Measurements from ENCODE around the gene P2RX2. TPM values are rescaled to one million over a fixed set of nuclear protein-coding genes. Genes with fewer than 3 reads are reported as not detected.

The P2RX2 gene
- total RNA-seq, 1 donor from 2014 or later = 0.36 TPM

- DNase-seq (ENCODE audit: low spot score) = no peak
Measured at GRCh38 chr12:132635076-132635955, 16.7 kb downstream of the P2RX2 start.

DNA sequence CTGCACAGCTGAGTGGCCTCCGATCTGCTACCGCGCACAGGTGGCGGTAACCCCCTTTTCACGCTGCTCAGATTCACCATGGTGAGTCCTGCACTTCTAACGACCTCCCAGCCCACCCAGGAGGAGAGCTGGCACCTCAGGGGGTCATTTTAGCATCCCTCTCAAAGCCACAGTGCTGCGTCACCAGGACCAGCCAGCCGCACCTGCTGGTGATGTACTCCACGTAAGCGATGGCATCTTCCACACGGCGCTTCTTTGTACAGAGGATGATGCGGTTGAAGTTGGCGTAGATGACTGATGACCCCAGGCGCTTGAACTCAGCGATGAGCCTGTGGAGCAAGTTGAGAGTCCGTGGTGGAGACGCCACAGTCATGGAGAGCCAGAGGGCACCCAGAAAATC, 19.2 kb downstream of the P2RX2 start:
- no peak for DNase-seq (ENCODE audit: low spot score)

GRCh38 chr12:132638541-132639408, 20.2 kb downstream of the P2RX2 start:
- no peak for DNase-seq (ENCODE audit: low spot score)

- no peak for DNase-seq (ENCODE audit: low spot score)
Measured at GRCh38 chr12:132639956-132640520, 21.5 kb downstream of the P2RX2 start.

DNA sequence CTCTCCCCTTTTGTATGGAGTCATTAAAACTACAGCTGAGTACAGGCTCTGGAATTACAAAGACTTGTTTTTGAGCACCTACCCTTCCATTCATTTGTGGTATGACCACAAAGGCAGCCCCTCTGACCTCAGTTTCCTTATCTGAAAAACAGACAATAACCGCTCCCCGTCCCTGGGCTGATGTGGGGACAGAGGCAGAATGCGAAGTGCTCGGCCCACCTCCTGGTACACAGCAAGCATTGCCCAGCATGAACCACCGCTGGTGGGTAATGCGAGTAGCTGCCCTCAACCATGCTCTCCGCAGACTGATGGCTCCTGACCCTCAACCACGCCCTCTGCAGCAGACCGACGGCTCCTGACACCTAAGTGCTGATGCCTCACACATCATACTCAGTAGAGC, 22.4 kb downstream of the P2RX2 start:
- DNase-seq (ENCODE audit: low spot score) = no peak

DNA sequence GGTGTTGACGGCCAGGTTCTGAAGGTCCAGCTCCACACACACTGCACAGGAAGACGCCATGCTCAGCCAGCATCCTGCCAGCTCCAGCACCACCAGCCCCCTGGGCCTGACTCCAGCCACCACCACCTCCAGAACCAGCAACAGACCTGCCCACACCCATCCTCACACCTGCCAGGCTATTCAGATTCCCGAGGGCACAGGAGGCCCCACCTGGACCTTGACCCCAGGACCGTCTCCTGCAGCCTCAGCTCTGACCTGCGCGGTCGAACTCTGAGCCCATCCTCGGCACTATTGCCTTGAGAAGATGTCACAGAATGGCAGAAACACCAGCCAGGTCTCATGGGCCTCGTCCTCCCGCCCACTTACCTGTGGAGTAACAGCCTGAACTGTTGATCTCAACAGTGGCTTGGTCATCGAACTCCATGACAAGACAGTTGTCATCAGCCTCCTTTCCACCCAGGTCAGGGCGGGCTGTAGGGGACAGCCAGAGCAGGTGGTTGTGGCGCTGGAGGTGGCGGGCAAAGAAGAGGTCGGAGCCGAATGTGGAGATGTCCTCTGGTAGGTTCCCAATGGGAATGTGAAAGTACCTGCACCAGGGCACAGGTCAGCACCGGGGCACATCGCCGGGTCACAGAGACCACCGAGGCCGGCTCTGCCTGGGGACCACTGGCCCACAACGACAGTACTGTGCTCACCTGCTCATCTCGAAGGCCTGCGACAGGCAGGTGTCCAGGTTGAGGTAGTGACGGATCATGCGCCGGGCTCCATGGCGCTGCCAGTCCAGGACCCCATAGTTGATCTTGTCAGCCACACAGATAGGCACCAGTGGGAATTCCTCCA, 23.5 kb downstream of the P2RX2 start:
- no peak for DNase-seq (ENCODE audit: low spot score)

- no peak for DNase-seq (ENCODE audit: low spot score)
Measured at GRCh38 chr12:132642846-132643835, 24.6 kb downstream of the P2RX2 start.

- DNase-seq (ENCODE audit: low spot score) = no peak
Measured at GRCh38 chr12:132646850-132647249, 28.3 kb downstream of the P2RX2 start.

DNA sequence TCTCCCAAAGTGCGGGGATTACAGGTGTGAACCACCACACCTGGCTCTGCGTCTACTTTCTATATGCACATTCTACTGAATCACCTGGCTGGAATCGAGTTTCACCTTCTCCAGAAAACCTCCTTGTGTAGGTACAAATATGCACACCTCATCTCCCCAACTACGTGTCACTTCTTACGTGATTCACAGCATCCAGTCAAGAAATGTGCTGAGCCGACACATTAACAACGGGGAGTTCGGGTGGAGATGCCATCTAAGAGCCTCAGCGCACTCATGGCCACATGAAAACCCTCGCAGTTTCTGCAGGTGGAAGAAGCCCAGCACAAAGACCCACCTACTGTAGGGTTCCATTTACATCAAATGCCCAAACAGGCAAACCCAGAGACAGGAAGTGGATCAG, 29.3 kb downstream of the P2RX2 start:
- DNase-seq (ENCODE audit: low spot score) = no peak

- DNase-seq (ENCODE audit: low spot score) = no peak
Measured at GRCh38 chr12:132648616-132649225, 30.1 kb downstream of the P2RX2 start.

- DNase-seq (ENCODE audit: low spot score) = no peak
Measured at GRCh38 chr12:132649226-132649945, 30.8 kb downstream of the P2RX2 start.

GRCh38 chr12:132651444-132652100, 33.0 kb downstream of the P2RX2 start:
- no peak for DNase-seq (ENCODE audit: low spot score)

DNA sequence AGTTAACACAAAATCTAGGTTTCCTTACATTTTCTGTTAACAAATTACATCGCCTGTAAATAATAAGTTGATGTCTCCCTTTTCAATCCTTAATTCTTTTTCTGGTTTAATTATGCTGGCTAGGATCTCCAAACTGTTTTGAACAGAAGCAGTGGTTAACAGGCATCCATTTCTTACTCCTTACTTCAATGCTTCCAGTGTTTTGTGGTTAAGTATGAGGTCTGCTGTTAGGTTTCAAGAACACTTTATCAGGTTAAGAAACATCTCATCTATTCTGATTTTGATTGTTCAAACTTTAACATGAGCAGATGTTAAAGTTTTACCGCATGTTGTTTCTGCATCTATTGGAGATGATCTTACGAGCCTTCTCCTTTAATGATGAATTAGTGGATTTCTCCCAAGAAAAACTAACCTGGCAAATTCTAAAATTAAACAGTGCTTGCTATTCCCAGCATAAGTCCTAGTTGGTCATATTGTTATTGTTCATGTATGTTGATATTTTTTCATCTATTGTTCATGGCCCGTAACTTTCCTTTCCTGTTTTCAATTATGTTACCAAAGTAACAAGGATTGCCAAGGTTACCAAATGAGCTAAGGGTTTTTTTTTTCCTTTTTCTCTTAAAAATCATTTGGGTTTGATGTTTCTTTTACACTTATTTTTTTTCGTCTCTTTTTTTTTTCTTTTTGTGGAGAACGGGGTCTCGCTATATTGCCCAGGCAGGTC, 35.2 kb downstream of the P2RX2 start:
- no peak for DNase-seq (ENCODE audit: low spot score)

DNA sequence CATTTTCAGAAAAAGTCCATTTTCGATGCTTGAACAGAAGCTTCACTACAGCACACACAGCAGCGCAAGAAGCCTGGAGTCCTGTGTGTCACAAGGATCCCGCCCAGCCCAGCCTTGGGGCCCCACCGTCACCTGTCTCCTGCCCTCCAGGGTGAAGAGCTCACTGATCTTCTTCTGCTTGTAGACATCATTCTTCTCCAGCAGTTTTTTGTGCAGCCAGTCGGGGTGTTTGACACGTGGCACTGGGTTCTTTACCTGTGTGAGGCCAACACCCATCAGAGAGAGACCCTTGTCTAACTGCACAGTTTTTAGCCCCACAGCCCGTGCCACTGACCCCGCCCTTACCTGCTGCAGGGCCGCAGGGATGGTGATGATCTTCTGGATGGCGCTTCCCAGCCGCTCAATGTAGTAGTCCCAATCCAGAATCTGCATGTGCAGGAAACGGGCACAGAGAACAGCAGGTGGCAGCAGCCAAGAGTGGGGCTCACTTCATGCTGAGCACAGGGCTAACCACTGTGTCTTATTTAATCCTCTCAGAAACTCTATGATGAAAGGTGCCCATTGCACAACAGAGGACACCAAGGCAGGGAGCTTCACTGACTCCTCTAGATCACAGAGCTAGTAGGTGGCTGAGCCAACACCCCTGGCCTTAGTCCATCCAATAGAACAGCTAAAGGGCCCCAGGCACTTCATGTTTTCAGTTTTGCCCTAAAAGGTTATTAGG, 38.6 kb downstream of the P2RX2 start:
- DNase-seq (ENCODE audit: low spot score) = no peak

GRCh38 chr12:132658149-132658894, 39.7 kb downstream of the P2RX2 start:
- no peak for DNase-seq (ENCODE audit: low spot score)

DNA sequence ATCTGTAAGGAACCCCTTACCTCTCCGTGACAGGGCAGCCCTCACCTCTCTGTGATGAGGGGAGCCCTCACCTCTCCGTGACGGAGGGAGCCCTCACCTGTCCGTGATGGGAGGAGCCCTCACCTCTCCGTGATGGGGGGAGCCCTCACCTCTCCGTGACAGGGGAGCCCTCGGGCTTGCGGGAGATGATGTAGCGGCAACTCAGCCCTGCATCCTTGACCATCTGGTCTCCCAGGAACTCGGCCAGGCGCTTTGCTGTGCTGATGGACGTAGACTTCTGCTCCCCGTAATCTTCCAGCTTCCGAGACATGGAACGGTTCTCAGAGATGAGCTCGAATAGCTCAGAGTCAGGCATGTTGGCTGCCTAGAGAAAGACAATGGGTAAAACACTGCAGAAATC, 40.6 kb downstream of the P2RX2 start:
- DNase-seq (ENCODE audit: low spot score) = no peak

DNA sequence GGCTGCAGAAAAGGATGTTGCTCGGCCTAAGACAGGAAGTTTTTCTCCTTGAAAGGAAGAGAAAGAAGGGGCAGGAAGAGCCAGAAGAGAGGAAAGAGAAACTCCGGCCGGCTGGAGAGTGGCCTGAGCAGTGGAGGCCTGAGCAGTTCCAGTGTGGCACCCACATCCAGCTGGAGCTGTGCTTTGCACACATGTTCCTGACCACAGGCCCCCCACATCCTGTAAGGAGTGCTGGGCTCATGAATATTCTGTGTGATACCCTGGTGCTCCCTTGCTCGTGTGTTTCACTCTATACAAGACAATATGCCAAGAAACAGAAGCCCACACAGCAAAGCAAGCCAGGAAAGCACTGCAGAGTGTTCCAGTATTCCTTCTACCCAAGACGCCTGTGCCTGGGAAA, 41.5 kb downstream of the P2RX2 start:
- no peak for DNase-seq (ENCODE audit: low spot score)
